GM23338 (cell line): ENCODE data around the gene ZNF8. TPM values are rescaled to one million over a fixed set of nuclear protein-coding genes. Genes with fewer than 3 reads are reported as not detected.

Source experiments
- ATAC-seq: fragments of 200-7000 bp; cut with Tn5 transposase; 3 replicates; pipeline ENCODE4 v1.9.1; 2020
- DNase-seq: peaks from one replicate; pipeline ENCODE4 v3.0.0-alpha.2; 2015; ENCODE audit warnings: low spot score
- H2AFZ ChIP-seq: fragments of 200-600 bp; sonication (generic); 2 replicates; pipeline ENCODE4 v1.8.0; 2016; ENCODE audit warnings: antibody characterized with exemption, mild to moderate bottlenecking, moderate library complexity
- H3F3A ChIP-seq: fragments of 200-600 bp; sonication (generic); replicated peaks from 2 replicates; pipeline ENCODE4 v1.8.0; 2017; ENCODE audit warnings: antibody characterized with exemption, mixed run types, low read depth
- H3K27ac ChIP-seq: fragments of 200-600 bp; sonication (generic); 2 replicates; pipeline ENCODE4 v1.6.1; 2016; ENCODE audit warnings: low read depth
- H3K27me3 ChIP-seq: fragments of 200-600 bp; sonication (generic); 2 replicates; pipeline ENCODE4 v1.8.0; 2016; ENCODE audit warnings: mild to moderate bottlenecking, mixed run types, moderate library complexity; ENCODE audit not compliant: insufficient read depth
- H3K36me3 ChIP-seq: fragments of 200-600 bp; sonication (generic); 2 replicates; pipeline ENCODE4 v1.8.0; 2016; ENCODE audit warnings: mild to moderate bottlenecking; ENCODE audit not compliant: insufficient read depth
- H3K4me1 ChIP-seq: fragments of 200-600 bp; sonication (generic); 2 replicates; pipeline ENCODE4 v1.8.0; 2016; ENCODE audit warnings: mild to moderate bottlenecking, moderate library complexity; ENCODE audit not compliant: insufficient read depth
- H3K4me2 ChIP-seq: fragments of 200-600 bp; sonication (generic); 2 replicates; pipeline ENCODE4 v1.7.1; 2017; ENCODE audit warnings: mixed run types
- H3K4me3 ChIP-seq: fragments of 200-600 bp; sonication (generic); 2 replicates; pipeline ENCODE4 v1.6.1; 2016; ENCODE audit warnings: mixed run types
- H3K79me2 ChIP-seq: fragments of 200-600 bp; sonication (generic); replicated peaks from 2 replicates; pipeline ENCODE4 v1.8.0; 2017; ENCODE audit warnings: mild to moderate bottlenecking; ENCODE audit not compliant: insufficient read depth
- H3K9me2 ChIP-seq: fragments of 200-600 bp; sonication (generic); 2 replicates; pipeline ENCODE4 v1.8.0; 2017; ENCODE audit not compliant: insufficient read depth
- H4K20me1 ChIP-seq: fragments of 200-600 bp; sonication (generic); replicated peaks from 2 replicates; pipeline ENCODE4 v1.8.0; 2017; ENCODE audit warnings: mild to moderate bottlenecking; ENCODE audit not compliant: insufficient read depth
- H3K27ac Mint-ChIP-seq: 2 replicates; pipeline ENCODE4 v1.8.0; 2020; ENCODE audit warnings: inconsistent platforms, mild to moderate bottlenecking, moderate library complexity, mixed read lengths
- H3K27me3 Mint-ChIP-seq: 3 replicates; pipeline ENCODE4 v1.8.0; 2022; ENCODE audit warnings: low read depth, mild to moderate bottlenecking, moderate library complexity, mixed read lengths, inconsistent platforms; ENCODE audit not compliant: insufficient read depth, poor library complexity
- H3K36me3 Mint-ChIP-seq: 3 replicates; pipeline ENCODE4 v1.8.0; 2021; ENCODE audit warnings: low read depth, mild to moderate bottlenecking, inconsistent platforms, moderate library complexity, mixed read lengths
- H3K4me1 Mint-ChIP-seq: 3 replicates; pipeline ENCODE4 v1.8.0; 2020; ENCODE audit warnings: mild to moderate bottlenecking, inconsistent platforms, mixed read lengths
- H3K4me3 Mint-ChIP-seq: 3 replicates; pipeline ENCODE4 v1.8.0; 2021; ENCODE audit warnings: moderate library complexity, mild to moderate bottlenecking, inconsistent platforms, mixed read lengths
- H3K9me3 Mint-ChIP-seq: 3 replicates; pipeline ENCODE4 v1.8.0; 2020; ENCODE audit warnings: moderate library complexity, mild to moderate bottlenecking, inconsistent platforms, mixed read lengths
- CREB1 ChIP-seq: fragments of 250-450 bp; sonication (Bioruptor Pico); IDR thresholded peaks from 2 replicates; pipeline ENCODE4 v1.5.0; 2020; ENCODE audit warnings: low read depth, mild to moderate bottlenecking, moderate library complexity
- EZH2 ChIP-seq: fragments of 200-600 bp; sonication (generic); IDR thresholded peaks from one replicate; pipeline ENCODE4 v1.8.0; 2017; ENCODE audit warnings: antibody characterized with exemption, mild to moderate bottlenecking, low read depth; ENCODE audit not compliant: unreplicated experiment
- EZH2phosphoT487 ChIP-seq: fragments of 200-600 bp; sonication (generic); IDR thresholded peaks from one replicate; pipeline ENCODE4 v1.8.1; 2018; ENCODE audit warnings: antibody characterized with exemption; ENCODE audit not compliant: unreplicated experiment
- JUNB ChIP-seq: IDR thresholded peaks from one replicate; pipeline ENCODE4 v1.6.1; 2016; ENCODE audit warnings: antibody characterized with exemption; ENCODE audit not compliant: unreplicated experiment
- NANOG ChIP-seq: IDR thresholded peaks from 2 replicates; pipeline ENCODE4 v1.6.1; 2016; ENCODE audit warnings: antibody characterized with exemption, borderline replicate concordance
- POLR2AphosphoS5 ChIP-seq: IDR thresholded peaks from 2 replicates; pipeline ENCODE4 v1.6.1; 2016; ENCODE audit warnings: antibody characterized with exemption, low read depth
- STAT1 ChIP-seq: IDR thresholded peaks from one replicate; pipeline ENCODE4 v1.6.1; 2016; ENCODE audit warnings: antibody characterized with exemption; ENCODE audit not compliant: unreplicated experiment
- ZNF114 ChIP-seq: fragments of 250-450 bp; sonication (Bioruptor Pico); IDR thresholded peaks from 2 replicates; pipeline ENCODE4 v1.5.0; 2020; ENCODE audit warnings: mild to moderate bottlenecking, moderate library complexity
- ZNF331 ChIP-seq: fragments of 250-450 bp; sonication (Bioruptor Pico); IDR thresholded peaks from 2 replicates; pipeline ENCODE4 v1.5.0; 2020; ENCODE audit warnings: low read depth, mild to moderate bottlenecking, moderate library complexity
- ZNF462 ChIP-seq: fragments of 250-450 bp; sonication (Bioruptor Pico); IDR thresholded peaks from 2 replicates; pipeline ENCODE4 v1.5.0; 2020; ENCODE audit warnings: mild to moderate bottlenecking, moderate library complexity
- polyA plus RNA-seq: library from polyadenylated mRNA; unstranded; fragments of >200 nt; fragmentation: Nextera tagmentation; extraction: Ambion mirVana; gene quantifications from 2 replicates; pipeline ENCODE4 v1.2.1, GENCODE V29; 2016
- total RNA-seq: library from RNA; depleted of rRNA; stranded (reverse); fragments of >200 nt; shearing (Covaris generic); gene quantifications from 2 replicates; pipeline ENCODE4 v1.2.3, GENCODE V29; 2014
- TF ChIP-seq, protein P1 (sequence below), 2 experiments: fragments of 200-600 bp in 1 of 2; sonication (generic) in 1 of 2; conservative IDR thresholded peaks; 2 replicates each; pipeline versions ENCODE4 v1.5.1 to v1.6.1; 2016 to 2017; ENCODE audit warnings: antibody characterized with exemption in 2 of 2, low read depth in 2 of 2, mild to moderate bottlenecking in 2 of 2, moderate library complexity in 1 of 2
- TF ChIP-seq, protein P2 (sequence below): IDR thresholded peaks from one replicate; pipeline ENCODE4 v1.6.1; 2018; ENCODE audit warnings: antibody characterized with exemption; ENCODE audit not compliant: unreplicated experiment
- TF ChIP-seq, protein P3 (sequence below): IDR thresholded peaks from 2 replicates; pipeline ENCODE4 v1.6.1; 2016; ENCODE audit warnings: antibody characterized with exemption

ZNF8 gene
- total and polyA plus RNA-seq, 2 experiments from 2014 or later = 4.3 to 30.3 TPM

DNA sequence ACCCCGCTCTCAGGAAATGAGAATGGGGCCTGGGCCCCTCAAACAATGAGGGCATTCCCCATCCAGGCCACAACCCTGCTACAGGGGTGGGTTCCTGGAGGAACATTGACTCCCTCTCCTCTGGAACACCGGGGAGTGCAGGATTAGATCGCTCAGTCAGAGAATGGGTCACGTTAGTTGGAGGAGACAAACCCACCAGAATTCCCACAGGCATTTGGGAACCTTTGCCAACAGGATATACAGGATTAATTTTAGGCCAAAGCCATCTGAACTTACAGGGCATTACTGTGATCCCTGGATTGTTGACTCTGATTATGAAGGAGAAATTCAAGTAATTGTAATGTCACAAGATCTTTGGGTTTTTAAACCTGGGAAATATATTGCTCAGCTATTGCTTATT is 29.0 kb downstream of the ZNF8 start:
- Histone ChIP-seq H3K4me1 (peaks cover 6% of the 10 kb centered on the region; the same call in 1 of the 2 replicates), H4K20me1 (peaks cover 14% of the 10 kb centered on the region), H3K27ac (no peak overlapping the region), H2AFZ (no peak overlapping the region), H3K36me3 (peaks cover 3% of the 10 kb centered on the region), H3K27me3 (no peaks in the 10 kb centered on the region), H3K4me2 (no peak overlapping the region), H3K9me2 (no peaks in the 10 kb centered on the region), H3K4me3 (no peak overlapping the region), H3F3A (0 out of 2 replicates have a peak, but pooled peaks cover 8% of the 10 kb centered on the region), H3K79me2 (peaks cover 14% of the 10 kb centered on the region)
- TF ChIP-seq ZNF331 (CRISPR knock-in tag) (no peak), EZH2phosphoT487 (no peak), EZH2 (no peak), STAT1 (no peak), ZNF114 (CRISPR knock-in tag) (no peak), ZNF462 (CRISPR knock-in tag) (no peak), POLR2AphosphoS5 (no peak), NANOG (no peak), CREB1 (CRISPR knock-in tag) (no peak), JUNB (no peak)
- TF ChIP-seq, protein P1, sequence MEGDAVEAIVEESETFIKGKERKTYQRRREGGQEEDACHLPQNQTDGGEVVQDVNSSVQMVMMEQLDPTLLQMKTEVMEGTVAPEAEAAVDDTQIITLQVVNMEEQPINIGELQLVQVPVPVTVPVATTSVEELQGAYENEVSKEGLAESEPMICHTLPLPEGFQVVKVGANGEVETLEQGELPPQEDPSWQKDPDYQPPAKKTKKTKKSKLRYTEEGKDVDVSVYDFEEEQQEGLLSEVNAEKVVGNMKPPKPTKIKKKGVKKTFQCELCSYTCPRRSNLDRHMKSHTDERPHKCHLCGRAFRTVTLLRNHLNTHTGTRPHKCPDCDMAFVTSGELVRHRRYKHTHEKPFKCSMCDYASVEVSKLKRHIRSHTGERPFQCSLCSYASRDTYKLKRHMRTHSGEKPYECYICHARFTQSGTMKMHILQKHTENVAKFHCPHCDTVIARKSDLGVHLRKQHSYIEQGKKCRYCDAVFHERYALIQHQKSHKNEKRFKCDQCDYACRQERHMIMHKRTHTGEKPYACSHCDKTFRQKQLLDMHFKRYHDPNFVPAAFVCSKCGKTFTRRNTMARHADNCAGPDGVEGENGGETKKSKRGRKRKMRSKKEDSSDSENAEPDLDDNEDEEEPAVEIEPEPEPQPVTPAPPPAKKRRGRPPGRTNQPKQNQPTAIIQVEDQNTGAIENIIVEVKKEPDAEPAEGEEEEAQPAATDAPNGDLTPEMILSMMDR (conservative IDR thresholded peaks at IDR 0.05; ENCODE audit: low read depth in 2 of 2) = no peak
- TF ChIP-seq, protein P2, sequence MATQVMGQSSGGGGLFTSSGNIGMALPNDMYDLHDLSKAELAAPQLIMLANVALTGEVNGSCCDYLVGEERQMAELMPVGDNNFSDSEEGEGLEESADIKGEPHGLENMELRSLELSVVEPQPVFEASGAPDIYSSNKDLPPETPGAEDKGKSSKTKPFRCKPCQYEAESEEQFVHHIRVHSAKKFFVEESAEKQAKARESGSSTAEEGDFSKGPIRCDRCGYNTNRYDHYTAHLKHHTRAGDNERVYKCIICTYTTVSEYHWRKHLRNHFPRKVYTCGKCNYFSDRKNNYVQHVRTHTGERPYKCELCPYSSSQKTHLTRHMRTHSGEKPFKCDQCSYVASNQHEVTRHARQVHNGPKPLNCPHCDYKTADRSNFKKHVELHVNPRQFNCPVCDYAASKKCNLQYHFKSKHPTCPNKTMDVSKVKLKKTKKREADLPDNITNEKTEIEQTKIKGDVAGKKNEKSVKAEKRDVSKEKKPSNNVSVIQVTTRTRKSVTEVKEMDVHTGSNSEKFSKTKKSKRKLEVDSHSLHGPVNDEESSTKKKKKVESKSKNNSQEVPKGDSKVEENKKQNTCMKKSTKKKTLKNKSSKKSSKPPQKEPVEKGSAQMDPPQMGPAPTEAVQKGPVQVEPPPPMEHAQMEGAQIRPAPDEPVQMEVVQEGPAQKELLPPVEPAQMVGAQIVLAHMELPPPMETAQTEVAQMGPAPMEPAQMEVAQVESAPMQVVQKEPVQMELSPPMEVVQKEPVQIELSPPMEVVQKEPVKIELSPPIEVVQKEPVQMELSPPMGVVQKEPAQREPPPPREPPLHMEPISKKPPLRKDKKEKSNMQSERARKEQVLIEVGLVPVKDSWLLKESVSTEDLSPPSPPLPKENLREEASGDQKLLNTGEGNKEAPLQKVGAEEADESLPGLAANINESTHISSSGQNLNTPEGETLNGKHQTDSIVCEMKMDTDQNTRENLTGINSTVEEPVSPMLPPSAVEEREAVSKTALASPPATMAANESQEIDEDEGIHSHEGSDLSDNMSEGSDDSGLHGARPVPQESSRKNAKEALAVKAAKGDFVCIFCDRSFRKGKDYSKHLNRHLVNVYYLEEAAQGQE = no peak
- TF ChIP-seq, protein P3, sequence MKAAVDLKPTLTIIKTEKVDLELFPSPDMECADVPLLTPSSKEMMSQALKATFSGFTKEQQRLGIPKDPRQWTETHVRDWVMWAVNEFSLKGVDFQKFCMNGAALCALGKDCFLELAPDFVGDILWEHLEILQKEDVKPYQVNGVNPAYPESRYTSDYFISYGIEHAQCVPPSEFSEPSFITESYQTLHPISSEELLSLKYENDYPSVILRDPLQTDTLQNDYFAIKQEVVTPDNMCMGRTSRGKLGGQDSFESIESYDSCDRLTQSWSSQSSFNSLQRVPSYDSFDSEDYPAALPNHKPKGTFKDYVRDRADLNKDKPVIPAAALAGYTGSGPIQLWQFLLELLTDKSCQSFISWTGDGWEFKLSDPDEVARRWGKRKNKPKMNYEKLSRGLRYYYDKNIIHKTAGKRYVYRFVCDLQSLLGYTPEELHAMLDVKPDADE = no peak
- Mint-ChIP-seq H3K27me3 (peaks cover 7% of the 10 kb centered on the region), H3K36me3 (peaks cover 52% of the 10 kb centered on the region), H3K4me1 (peaks cover 13% of the 10 kb centered on the region), H3K9me3 (no peaks in the 10 kb centered on the region), H3K27ac (no peak overlapping the region), H3K4me3 (no peak overlapping the region)
- ATAC-seq (no peak), DNase-seq (no peak)
